Peyer's patch (tissue), 4 donors: Measurements from ENCODE around the gene CACNA1G.

Experiments used
- CTCF ChIP-seq, 6 experiments: fragments of 450-650 bp in 4 of 6; fragments of 200-600 bp in 2 of 6; sonication (generic) in 1 of 6; IDR thresholded peaks; one replicate each; pipeline ENCODE4 v1.5.1; 2017 to 2019; ENCODE audit warnings: antibody characterized with exemption in 6 of 6, mild to moderate bottlenecking in 3 of 6, moderate library complexity in 1 of 6
- POLR2A ChIP-seq, 2 donors: fragments of 450-650 bp; IDR thresholded peaks; one replicate each; pipeline ENCODE4 v1.5.1; 2017; ENCODE audit warnings: antibody characterized with exemption in 2 of 2, mild to moderate bottlenecking in 2 of 2, moderate library complexity in 2 of 2

DNA sequence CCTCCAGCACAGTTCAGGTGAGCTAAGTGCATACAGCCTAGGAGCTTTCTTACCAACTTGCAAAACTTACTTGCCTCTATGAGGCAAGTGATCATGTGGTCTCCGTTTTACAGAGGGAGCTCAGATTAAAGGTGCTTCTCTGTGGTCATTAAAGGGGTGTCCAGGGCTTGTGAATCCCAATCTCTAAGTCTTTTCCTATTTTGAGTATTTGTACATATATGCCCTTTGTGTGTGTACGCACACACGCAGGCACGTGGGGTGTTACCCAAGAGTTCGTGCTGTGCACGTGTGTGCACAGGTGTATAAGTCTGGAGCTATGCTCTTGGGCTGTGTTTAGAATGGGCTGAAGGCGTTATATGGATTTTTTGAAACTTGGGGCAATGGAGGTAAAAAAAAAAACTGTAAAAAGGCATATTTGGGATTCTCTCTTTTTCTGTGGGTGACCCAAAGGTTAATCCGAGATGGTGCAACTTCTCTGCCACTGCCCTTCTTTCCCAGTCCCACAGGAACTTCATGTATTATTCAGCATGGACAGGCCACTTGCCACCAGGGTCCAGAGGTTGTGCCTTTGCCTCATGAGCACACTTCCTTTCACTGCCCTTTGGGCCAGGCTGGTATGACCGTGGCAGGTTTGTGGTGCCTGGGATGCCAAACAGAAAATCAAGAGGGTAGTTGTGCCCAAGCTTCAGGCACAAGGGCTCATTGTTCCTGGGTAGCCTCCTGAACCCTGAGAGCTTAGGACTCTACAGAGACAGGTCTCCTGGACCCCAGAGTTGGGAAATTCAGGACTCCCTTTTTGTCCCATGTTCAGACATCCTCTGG lies 75.7 kb downstream of the CACNA1G start:
- no peak for TF ChIP-seq CTCF (IDR thresholded peaks at IDR 0.05)
- peak in 1 of 2 donors; percentile 49 for TF ChIP-seq POLR2A (IDR thresholded peaks at IDR 0.05)
